ENCODE results near the gene RIOK2.
"Not testable (repeated sequence)": the region's sequence is repeated elsewhere in the genome, so short reads cannot be mapped to it uniquely, and the experiment has no call there.

The RIOK2 gene

DNA sequence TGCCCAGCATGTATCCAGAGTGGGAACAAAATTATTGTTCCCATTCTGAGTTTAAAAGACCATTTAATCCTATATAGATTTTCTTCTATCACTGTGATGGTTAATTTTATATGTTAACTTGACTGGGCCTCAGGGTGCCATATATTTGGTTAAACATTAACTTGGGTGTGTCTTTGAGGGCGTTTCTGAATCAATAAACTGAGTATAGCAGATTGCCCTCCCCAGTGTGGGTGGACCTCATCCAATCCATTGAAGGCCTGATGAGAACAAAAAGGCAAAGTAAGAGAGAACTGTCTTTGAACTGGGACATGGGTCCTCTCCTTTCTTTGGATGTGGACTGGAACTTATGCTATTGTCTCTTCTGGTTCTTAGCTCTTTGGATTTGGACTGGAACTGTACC is 17.3 kb downstream of the RIOK2 start:
- no peak for DNase-seq

GRCh38 chr5:97164846-97165245 is 18.2 kb downstream of the RIOK2 start:
- DNase-seq, result no peak

DNA sequence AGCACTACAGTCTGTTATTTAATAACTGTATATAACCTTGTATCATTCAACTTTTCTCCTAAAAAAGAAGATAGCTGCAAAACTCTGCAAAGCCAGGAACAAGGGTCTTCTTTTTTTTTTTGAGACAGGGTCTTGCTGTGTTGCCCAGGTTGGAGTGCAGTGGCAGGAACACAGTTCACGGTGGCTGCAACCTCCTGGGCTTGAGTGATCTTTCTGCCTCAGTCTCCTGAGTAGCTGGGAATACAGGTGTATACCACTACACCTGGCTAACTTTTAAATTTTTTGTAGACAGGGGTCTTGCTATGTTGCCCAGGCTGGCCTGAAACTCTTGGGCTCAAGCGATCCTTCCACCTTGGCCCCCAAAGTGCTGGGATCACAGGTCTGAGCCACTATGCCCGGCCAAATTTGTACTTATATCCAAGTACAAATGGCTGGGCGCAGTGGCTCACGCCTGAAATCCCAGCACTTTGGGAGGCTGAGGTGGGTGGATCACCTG is 19.2 kb downstream of the RIOK2 start:
- DNase-seq, result no peak

DNA sequence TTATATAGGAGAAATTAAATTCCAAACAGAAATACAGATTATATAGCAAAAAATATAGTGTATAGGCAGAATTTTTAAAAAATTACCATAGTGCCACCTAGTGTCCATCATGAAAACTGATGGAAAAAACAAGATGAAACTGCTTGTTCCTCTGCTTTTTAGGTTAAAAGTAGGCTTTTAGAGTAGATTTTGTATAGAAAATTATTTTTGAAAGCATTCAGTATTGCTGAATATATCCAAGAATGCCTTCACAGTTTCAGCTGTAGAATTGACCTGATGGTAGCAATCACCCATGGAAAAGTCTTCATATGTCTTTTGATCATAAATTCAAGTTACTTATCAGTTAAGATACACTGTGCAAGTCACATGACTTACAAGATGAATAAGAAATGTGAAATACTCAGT is 19.7 kb downstream of the RIOK2 start:
- peak in 2 of 6 experiments; percentile 40 to 55 for DNase-seq

GRCh38 chr5:97162045-97162444 is 21.0 kb downstream of the RIOK2 start:
- DNase-seq, result peak in 5 of 6 experiments; percentile 9 to 65 (median 26)

DNA sequence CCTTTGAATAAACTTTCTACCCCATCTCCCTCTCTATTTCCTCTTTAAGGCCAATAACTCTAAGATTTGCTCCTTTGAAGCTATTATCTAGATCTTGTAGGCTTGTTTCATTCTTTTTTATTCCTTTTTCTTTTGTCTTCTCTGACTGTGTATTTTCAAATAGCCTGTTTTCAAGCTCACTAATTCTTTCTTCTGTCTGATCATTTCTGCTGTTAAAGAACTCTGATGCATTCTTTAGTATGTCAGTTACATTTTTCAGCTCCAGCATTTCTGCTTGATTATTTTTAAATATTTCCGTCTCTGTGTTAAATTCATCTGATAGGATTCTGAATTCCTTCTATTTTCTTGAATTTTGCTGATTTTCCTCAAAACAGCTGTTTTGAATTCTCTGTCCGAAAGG is 25.4 kb downstream of the RIOK2 start:
- no peak for DNase-seq

GRCh38 chr5:97151370-97151769 is 31.7 kb downstream of the RIOK2 start:
- no peak for DNase-seq

GRCh38 chr5:97150401-97150800 is 32.6 kb downstream of the RIOK2 start:
- DNase-seq, result no peak

DNA sequence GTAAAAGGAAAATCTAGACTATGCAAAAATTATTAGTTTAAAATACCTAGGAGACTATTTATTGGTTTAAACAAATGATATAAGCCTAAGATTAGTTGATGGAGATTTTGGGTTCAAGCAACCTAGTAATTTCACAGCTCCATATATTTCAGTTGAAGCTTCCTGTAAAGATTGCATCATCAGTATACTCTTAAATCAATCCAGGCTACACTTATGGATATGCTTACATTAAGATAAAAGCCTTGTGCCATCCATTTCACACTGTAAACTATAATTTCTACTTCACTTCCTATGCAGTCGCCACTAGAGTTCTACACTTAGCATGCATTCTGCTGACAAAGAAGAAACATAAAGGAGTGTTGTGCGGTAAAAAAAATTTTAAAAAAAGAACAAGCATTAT is 33.3 kb downstream of the RIOK2 start:
- no peak for DNase-seq

GRCh38 chr5:97148288-97148687 is 34.8 kb downstream of the RIOK2 start:
- DNase-seq, result no peak

DNA sequence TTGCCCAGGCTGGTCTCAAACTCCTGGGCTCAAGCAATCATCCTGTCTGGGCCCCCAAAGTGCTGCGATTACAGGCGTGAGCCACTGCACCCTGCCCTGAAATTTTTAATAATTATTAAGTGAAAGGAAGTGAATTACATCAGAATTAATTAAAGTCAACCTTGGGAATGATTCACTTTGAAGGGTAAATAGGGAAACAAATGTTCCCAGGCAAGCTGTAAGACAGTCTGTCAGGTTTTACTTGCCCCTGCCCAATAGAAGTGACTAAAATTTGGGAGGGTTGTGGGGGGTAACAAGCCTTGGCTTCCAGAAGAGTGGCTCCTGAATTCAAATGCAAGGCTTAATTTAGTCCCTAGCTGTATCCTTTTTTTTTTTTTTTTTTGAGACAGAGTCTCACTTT is 39.3 kb downstream of the RIOK2 start:
- no peak for DNase-seq

- peak in 2 of 6 experiments; percentile 9 to 16 for DNase-seq
These were observed 40.4 kb downstream of the RIOK2 start, which contains the start of gene LIX1 for GRCh38 chr5:97142521-97143254. TSS of gene LIX1 (minus strand) at chr5:97142611. CDS start at chr5:97142576, 35 bp downstream.

GRCh38 chr5:97141539-97141938 is 41.5 kb downstream of the RIOK2 start:
- no peak for DNase-seq

DNA sequence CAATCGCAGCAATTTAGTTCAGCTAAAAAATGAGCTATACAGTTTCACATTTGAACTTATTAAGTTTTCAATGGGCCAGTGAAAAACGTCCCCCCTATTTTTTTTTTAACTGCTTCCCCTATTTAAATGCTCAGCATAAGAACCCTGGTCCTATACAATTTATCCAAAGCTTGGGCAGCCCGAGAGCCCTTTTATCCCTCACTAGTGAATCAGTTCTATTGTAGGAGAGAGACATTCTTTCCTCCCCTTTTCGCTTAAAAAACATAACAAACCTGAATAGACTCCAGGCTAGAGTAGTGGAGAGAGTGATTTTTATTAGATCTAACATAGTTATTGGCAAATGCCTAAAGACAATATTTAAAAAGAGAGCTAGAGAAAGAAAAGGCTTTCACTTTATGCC is 42.0 kb downstream of the RIOK2 start:
- no peak for DNase-seq

DNA sequence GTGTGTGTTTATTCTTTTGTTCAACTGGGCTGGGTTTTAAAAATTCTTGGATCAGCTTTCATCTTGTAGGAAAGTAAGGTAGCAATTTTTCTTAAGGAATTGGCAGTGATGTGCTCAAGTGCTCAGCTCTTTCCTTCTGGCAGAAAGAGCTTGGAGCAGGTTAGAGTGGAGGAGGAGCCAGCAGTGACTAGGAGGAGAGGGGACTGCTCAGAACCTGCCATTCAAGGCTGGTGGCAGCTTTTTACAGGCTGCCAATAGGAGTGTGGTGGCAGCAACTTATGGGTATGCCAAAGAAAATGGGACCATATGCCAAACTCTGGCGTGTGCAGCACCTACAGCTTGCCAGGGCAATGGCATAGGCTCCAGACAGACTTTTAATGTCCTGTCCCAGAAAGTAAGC is 42.8 kb downstream of the RIOK2 start:
- DNase-seq, result not testable (repeated sequence)

DNA sequence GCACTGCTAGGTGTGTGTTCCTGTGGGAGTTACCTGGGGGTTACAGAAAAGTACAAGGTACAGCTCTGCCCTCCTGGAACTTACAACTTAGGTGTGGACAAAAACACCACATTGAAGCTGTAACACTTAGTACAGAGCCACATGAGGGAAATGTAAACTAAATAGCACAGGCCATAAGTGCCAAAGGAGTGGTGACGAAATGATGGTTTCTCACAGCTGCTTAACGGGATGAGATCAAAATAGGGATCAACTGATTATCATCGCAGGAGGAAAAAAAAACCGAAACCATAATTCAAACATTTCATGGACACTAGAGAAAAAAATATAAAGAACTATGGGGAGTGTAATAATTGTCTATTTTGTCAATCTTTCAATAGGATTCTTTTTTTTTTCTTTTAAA is 46.6 kb downstream of the RIOK2 start:
- no peak for DNase-seq

DNA sequence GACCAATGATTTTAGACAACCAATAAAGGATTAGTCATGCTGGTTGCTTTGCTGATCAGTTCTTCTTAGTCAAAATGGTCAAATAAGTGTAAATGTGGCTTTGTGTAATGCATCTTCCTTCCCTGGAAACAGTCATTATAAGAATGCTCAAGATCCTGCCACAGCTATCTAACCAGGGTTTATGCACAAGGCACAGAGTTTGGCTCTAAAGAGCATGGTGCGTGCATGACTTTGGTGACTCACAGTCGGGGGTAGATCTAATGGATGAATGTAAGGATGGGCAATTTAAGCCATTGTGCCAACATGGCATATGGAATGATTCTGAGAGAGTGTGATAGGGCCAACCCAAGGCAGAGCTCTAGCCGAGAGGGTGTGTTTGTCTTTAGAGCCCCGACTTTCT is 47.2 kb downstream of the RIOK2 start:
- DNase-seq, result no peak

- no peak for DNase-seq
These were observed 48.4 kb downstream of the RIOK2 start for GRCh38 chr5:97134634-97135033.

- no peak for DNase-seq
These were observed 49.9 kb downstream of the RIOK2 start for GRCh38 chr5:97133101-97133500.

- no peak for DNase-seq
These were observed 51.1 kb downstream of the RIOK2 start for GRCh38 chr5:97131921-97132320.

GRCh38 chr5:97131139-97131710 is 51.8 kb downstream of the RIOK2 start:
- DNase-seq, result no peak

- no peak for DNase-seq
These were observed 55.3 kb downstream of the RIOK2 start for GRCh38 chr5:97127727-97128126.

GRCh38 chr5:97125125-97125683 is 57.8 kb downstream of the RIOK2 start:
- no peak for DNase-seq

DNA sequence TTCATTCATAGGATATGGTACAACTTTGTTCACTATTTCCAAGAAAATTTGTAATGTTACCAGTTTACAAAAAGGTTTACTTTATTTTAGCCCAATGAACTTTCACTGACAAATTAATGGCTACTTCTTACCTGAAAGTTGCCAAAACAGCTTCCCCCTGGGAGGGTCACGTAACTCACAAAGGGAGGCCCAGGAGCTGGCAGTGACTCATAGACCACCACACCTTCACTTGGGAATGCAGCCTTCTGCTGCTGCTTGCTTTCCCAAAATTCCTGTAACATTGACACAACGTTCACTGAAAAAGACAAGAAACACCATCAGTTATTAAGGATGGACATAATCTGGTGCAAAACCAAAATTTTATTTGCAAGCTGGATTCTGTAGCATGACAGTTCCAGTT is 58.7 kb downstream of the RIOK2 start:
- DNase-seq, result no peak
